NK-92 treated with Interleukin-12 subunit alpha and Interleukin-12 subunit beta, amount 100 ng/mL, for 24 hours (cell line): ENCODE measurements around the gene TMC6.
"Not testable (repeated sequence)": the region's sequence is repeated elsewhere in the genome, so short reads cannot be mapped to it uniquely, and the experiment has no call there.

Experiments used
- DNase-seq: peaks from one replicate; lab custom pipeline; 2025; lab: John Stamatoyannopoulos, UW

TMC6 gene

DNA sequence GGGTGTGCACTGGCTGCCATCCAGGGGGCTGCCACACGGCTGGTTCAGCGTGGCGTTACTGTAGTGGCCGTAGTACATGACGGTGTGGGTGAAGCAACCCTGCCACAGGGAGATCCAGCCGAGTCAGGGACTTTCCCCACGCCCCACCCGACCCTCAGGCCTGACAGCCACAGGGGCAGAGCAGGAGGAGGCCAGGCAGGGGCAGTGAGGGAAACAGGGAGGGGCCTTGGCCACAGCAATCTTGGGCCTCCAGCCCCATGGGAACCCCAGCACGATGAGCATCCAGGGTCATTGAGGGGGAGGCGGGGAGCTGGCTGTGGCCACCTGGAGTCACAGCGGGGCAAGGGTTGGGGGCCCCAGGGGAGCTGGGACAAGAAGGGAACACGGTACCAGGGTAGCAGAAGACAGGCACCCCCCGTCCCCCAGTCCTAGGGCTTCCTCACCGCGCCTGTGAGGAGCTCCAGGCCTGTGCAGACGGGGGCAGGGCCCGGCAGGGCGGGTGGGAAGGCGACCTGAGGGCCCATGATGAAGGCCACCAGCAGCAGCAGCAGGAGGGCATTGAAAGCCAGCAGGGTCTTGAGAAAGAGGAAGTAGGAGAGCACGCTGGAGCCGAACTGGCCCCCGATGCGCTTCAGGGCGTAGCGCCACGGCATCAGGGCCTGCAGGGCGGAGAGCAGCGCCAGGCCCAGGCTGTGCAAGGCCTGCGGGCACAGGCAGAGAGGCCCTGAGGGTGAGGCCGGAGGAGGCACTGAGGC, 4.3 kb downstream of the TMC6 start:
- DNase-seq: no peak

DNA sequence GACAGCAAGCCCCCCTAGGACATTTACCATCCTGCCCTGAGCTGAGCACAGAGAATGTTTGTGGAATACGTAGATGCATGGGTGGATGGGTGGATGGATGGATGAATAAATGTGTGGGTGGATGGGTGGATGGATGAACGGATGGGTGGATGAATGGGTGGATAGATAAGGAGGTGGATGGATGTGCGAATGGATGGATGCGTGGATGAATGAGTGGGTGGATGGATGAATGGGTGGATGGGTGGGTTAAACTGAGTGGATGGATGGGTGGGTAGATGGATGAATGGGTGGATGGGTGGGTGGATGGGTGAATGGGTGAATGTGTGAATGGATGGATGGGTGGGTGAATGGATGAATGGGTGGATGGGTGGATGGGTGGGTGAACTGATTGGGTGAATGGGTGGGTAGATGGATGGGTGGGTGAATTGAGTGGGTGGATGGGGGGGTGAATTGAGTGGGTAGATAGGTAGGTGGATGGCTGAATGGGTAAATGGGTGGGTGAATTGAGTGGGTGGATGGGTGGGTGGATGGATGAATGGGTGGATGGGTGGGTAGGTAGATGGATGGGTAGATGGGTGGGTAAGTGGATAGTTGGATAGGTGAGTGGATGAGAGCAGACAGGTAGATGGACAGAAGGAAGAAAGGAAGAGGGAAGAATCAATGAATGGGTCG, 5.2 kb downstream of the TMC6 start:
- DNase-seq: no peak

DNA sequence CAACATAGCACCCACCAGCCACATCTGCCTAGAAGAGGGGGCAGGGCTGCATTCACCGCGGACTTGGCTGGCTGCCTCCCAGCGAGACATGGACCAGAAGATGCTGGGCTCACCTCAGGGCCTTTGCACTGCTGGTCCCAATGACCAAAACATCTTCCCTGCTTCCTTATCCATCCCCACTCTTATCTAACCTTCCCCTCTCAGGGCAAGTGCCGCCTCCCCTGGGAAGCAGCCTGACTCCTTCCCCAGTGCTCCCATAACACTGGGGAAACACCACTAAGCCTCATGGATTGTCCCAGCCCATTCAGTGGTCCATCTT, 5.7 kb downstream of the TMC6 start:
- DNase-seq: no peak

- DNase-seq: no peak
Measured at GRCh38 chr17:78122216-78122930, 6.2 kb downstream of the TMC6 start.

GRCh38 chr17:78121801-78122215, 6.7 kb downstream of the TMC6 start:
- DNase-seq: no peak

- DNase-seq: no peak
Measured at GRCh38 chr17:78120971-78121800, 7.4 kb downstream of the TMC6 start.

GRCh38 chr17:78120537-78120936, 8.0 kb downstream of the TMC6 start:
- DNase-seq: no peak

DNA sequence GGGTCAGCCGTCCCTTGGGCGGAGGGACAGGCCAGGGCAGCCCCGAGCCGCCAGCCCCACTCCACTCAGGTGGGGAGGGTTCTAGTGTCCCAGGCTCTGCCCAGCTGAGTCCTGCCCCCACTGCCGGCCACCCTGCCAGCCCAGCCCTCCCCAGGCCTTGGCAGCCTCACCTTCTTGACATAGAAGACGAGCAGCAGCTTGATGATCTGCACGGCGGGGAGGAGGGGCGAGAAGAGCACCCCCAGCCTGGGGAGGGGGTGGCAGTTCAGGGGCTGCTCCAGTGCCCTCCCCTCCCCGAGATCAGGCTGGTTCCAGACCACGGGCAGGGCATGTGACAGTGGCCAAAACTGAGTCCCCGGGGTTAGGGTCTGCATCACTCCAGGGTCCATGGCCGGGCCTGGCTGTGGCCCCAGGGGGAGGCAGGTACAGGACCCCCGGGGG, 9.7 kb downstream of the TMC6 start:
- DNase-seq: no peak

DNA sequence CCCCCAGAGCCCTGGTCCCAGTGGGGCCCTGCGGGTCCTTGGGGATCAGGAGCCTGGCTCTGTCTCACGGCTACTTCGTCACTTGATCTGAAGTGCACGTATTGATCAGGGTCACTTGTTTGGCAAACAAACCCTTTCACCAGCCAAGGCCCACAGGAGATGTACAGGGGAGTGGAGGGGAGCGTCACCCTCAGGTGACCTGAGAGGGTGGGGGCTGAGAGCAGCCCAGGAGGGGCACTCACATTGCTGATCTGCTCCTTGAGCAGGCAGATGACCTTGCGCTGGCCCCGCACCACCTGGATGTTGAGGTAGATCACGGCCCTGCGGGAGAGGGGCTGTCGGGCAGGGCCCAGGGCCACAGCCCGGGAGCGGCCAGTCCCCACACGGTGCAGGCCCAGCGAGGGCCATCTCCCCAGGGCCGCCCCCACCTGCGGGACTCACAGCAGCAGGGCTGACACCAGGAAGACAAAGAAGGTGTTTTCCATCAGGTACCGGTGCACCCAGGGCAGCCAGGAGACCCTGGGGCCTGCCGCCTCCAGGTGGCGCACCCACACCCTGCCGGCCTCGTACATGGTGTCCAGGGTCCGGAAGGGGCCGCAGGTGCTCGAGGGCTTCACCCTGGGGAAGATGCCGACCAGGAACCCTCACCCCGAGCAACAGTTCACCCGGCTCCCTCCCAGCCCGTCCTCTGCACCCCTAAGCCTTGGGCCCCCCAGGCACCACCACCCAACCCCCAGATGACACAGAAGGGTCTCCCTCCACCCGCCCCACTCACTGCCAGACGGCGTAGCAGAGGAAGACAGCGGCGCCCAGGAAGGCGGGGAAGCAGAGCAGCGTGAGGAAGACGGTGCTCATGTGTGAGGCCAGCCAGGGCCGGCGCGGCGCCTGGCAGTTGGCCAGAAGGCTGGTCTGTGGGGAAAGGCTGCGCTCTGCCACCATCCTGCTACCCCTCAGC, 11.3 kb downstream of the TMC6 start:
- no peak for DNase-seq

DNA sequence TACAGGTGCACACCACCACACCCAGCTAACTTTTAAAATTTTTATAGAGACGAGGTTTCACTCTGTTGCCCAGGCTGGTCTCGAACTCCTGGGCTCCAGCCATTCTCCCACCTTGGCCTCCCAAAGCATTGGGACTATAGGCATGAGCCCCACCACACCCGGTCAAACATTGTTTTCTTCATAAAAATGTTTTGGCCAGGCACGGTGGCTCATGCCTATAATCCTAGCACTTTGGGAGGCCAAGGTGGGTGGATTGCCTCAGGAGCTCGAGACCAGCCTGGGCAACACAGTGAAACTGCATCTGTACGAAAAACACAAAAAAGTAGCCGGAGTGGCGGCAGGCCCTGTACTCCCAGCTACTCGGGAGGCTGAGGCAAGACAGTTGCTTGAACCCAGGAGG, 12.1 kb downstream of the TMC6 start:
- DNase-seq: no peak

- DNase-seq: not testable (repeated sequence)
Measured at GRCh38 chr17:78115803-78116202, 12.8 kb downstream of the TMC6 start.

GRCh38 chr17:78114831-78115723, 13.5 kb downstream of the TMC6 start:
- DNase-seq: no peak

DNA sequence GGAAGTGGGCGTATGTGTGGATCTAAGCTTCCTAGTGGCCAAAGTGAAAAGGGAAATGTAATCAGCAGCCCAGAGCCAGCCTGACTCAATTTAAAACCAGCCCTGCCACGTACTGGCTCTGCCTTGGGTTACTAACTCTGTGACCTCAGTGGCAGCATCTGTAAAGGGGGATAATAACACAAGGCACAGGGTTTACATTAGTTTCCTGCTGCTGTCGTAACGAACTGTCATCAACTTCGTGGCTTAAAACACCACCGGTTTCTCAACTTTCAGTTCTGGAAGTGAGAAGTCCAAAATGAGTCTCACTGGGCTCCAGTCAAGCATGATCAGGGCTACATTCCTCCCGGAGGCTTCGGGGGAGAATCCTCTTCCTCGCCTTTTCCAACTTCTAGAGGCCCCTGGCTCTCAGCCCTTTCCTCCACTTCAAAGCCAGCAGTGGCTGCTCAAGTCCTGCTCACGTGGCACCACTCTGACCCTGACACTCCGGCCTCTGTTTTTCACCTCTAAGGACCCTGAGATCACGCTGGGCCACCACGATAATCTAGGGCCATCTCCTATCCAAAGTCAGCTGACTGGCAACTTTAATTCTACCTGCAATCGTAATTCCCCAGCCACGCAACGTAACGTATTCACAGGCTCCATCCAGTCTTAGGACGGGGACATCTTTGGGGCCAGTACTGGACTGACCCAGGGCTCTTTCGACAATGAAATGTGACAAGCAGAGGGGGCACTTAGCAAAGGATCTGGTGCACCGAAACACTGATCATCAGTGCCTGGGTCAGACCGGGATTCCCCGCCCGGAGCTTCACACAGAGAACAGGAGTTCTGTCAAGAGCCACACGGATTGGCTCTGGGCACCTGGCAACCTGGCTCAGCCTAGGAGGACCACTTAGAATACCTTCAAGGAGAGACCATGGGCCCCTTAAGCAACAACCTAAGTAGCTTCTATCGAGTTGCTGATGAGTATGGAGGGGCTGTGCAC, 14.5 kb downstream of the TMC6 start:
- no peak for DNase-seq

- DNase-seq: peak; percentile 49
Measured at GRCh38 chr17:78112518-78113471, 15.8 kb downstream of the TMC6 start.

- DNase-seq: no peak
Measured at GRCh38 chr17:78111727-78112517, 16.6 kb downstream of the TMC6 start.

- no peak for DNase-seq
Measured at GRCh38 chr17:78111016-78111726, 17.4 kb downstream of the TMC6 start.
